Measurements from ENCODE around the gene CEP250.
"Not testable (repeated sequence)": the region's sequence is repeated elsewhere in the genome, so short reads cannot be mapped to it uniquely, and the experiment has no call there.

CEP250 gene

GRCh38 chr20:35448788-35449373 is 6.5 kb upstream of the CEP250 start:
- no peak for DNase-seq
- in situ Hi-C loops (cut with MboI; ENCODE audit: low pct_unique_long_range_greater_than_20kb, low sequenced_read_pairs): no loop called here

GRCh38 chr20:35449855-35450254 is 5.5 kb upstream of the CEP250 start:
- DNase-seq; in situ Hi-C loops (cut with MboI; ENCODE audit: low pct_unique_long_range_greater_than_20kb, low sequenced_read_pairs): not testable (repeated sequence)

GRCh38 chr20:35451295-35451694 is 4.1 kb upstream of the CEP250 start:
- in situ Hi-C loops (cut with MboI; ENCODE audit: low pct_unique_long_range_greater_than_20kb, low sequenced_read_pairs): no loop called here
- no peak for DNase-seq

GRCh38 chr20:35453647-35454046 is 1.8 kb upstream of the CEP250 start:
- in situ Hi-C loops (cut with MboI; ENCODE audit: low pct_unique_long_range_greater_than_20kb, low sequenced_read_pairs): no loop called here
- DNase-seq: no peak

GRCh38 chr20:35456700-35457099 is 1.3 kb downstream of the CEP250 start:
- in situ Hi-C loops (cut with MboI; ENCODE audit: low pct_unique_long_range_greater_than_20kb, low sequenced_read_pairs); DNase-seq: not testable (repeated sequence)

GRCh38 chr20:35457539-35457938 is 2.1 kb downstream of the CEP250 start:
- DNase-seq; in situ Hi-C loops (cut with MboI; ENCODE audit: low pct_unique_long_range_greater_than_20kb, low sequenced_read_pairs): not testable (repeated sequence)

GRCh38 chr20:35458388-35458787 is 3.0 kb downstream of the CEP250 start:
- in situ Hi-C loops (cut with MboI; ENCODE audit: low pct_unique_long_range_greater_than_20kb, low sequenced_read_pairs): no loop called here

GRCh38 chr20:35461620-35462019 is 6.2 kb downstream of the CEP250 start:
- in situ Hi-C loops (cut with MboI; ENCODE audit: low pct_unique_long_range_greater_than_20kb, low sequenced_read_pairs): no loop called here
- no peak for DNase-seq

More at GRCh38 chr20:35458388-35458787, 3.0 kb downstream of the CEP250 start:
- DNase-seq: no peak

- in situ Hi-C loops (cut with MboI; ENCODE audit: low pct_unique_long_range_greater_than_20kb, low sequenced_read_pairs): no loop called here
These were observed 7.0 kb downstream of the CEP250 start for GRCh38 chr20:35462351-35462750.

GRCh38 chr20:35463455-35464300 is 8.3 kb downstream of the CEP250 start:
- peak; percentile 84 for DNase-seq

More at GRCh38 chr20:35462351-35462750, 7.0 kb downstream of the CEP250 start:
- no peak for DNase-seq

GRCh38 chr20:35465976-35466375 is 10.6 kb downstream of the CEP250 start:
- DNase-seq: no peak
- in situ Hi-C loops (cut with MboI; ENCODE audit: low pct_unique_long_range_greater_than_20kb, low sequenced_read_pairs): no loop called here

More at GRCh38 chr20:35463455-35464300, 8.3 kb downstream of the CEP250 start:
- in situ Hi-C loops (cut with MboI; ENCODE audit: low pct_unique_long_range_greater_than_20kb, low sequenced_read_pairs): no loop called here

- in situ Hi-C loops (cut with MboI; ENCODE audit: low pct_unique_long_range_greater_than_20kb, low sequenced_read_pairs): no loop called here
- DNase-seq: no peak
These were observed 11.5 kb downstream of the CEP250 start for GRCh38 chr20:35466856-35467255.

GRCh38 chr20:35467339-35468224 is 12.2 kb downstream of the CEP250 start:
- no peak for DNase-seq
- in situ Hi-C loops (cut with MboI; ENCODE audit: low pct_unique_long_range_greater_than_20kb, low sequenced_read_pairs): no loop called here

GRCh38 chr20:35468671-35469334 is 13.4 kb downstream of the CEP250 start:
- in situ Hi-C loops (cut with MboI; ENCODE audit: low pct_unique_long_range_greater_than_20kb, low sequenced_read_pairs): no loop called here
- no peak for DNase-seq

GRCh38 chr20:35472209-35472608 is 16.8 kb downstream of the CEP250 start:
- in situ Hi-C loops (cut with MboI; ENCODE audit: low pct_unique_long_range_greater_than_20kb, low sequenced_read_pairs): no loop called here
- DNase-seq: no peak

GRCh38 chr20:35473684-35474083 is 18.3 kb downstream of the CEP250 start:
- in situ Hi-C loops (cut with MboI; ENCODE audit: low pct_unique_long_range_greater_than_20kb, low sequenced_read_pairs): no loop called here
- DNase-seq: no peak

GRCh38 chr20:35474303-35474871 is 19.0 kb downstream of the CEP250 start:
- DNase-seq: no peak
- in situ Hi-C loops (cut with MboI; ENCODE audit: low pct_unique_long_range_greater_than_20kb, low sequenced_read_pairs): no loop called here

GRCh38 chr20:35476288-35476687 is 20.9 kb downstream of the CEP250 start:
- in situ Hi-C loops (cut with MboI; ENCODE audit: low pct_unique_long_range_greater_than_20kb, low sequenced_read_pairs): no loop called here
- no peak for DNase-seq
